GM18858 (cell line): ENCODE results near the gene GRID2.
"Not testable (repeated sequence)": the region's sequence is repeated elsewhere in the genome, so short reads cannot be mapped to it uniquely, and the experiment has no call there.

ENCODE experiments used
- ATAC-seq: cut with Tn5 transposase; IDR thresholded peaks from one replicate; pipeline ENCODE4 v1.9.1; 2021; ENCODE audit not compliant: unreplicated experiment

GRID2 gene

GRCh38 chr4:93646233-93646930 is 1342.6 kb downstream of the GRID2 start:
- ATAC-seq = peak; percentile 64

- no peak for ATAC-seq
Observed at GRCh38 chr4:93648258-93648657, 1344.5 kb downstream of the GRID2 start.

GRCh38 chr4:93649828-93650227 is 1346.1 kb downstream of the GRID2 start:
- no peak for ATAC-seq

GRCh38 chr4:93654211-93654610 is 1350.4 kb downstream of the GRID2 start:
- ATAC-seq = no peak

- peak; percentile 76 for ATAC-seq
Observed at GRCh38 chr4:93657527-93657926, 1353.8 kb downstream of the GRID2 start.

GRCh38 chr4:93658443-93658842 is 1354.7 kb downstream of the GRID2 start:
- ATAC-seq = no peak

GRCh38 chr4:93659629-93660028 is 1355.9 kb downstream of the GRID2 start:
- ATAC-seq = no peak

GRCh38 chr4:93660036-93660435 is 1356.3 kb downstream of the GRID2 start:
- ATAC-seq = no peak

- no peak for ATAC-seq
Observed at GRCh38 chr4:93670434-93670833, 1366.7 kb downstream of the GRID2 start.

GRCh38 chr4:93671093-93671492 is 1367.3 kb downstream of the GRID2 start:
- no peak for ATAC-seq

- ATAC-seq = not testable (repeated sequence)
Observed at GRCh38 chr4:93676937-93677336, 1373.2 kb downstream of the GRID2 start.

- no peak for ATAC-seq
Observed at GRCh38 chr4:93684571-93684970, 1380.8 kb downstream of the GRID2 start.

GRCh38 chr4:93687304-93687703 is 1383.5 kb downstream of the GRID2 start:
- no peak for ATAC-seq

- ATAC-seq = no peak
Observed at GRCh38 chr4:93688978-93689377, 1385.2 kb downstream of the GRID2 start.

- no peak for ATAC-seq
Observed at GRCh38 chr4:93693141-93693540, 1389.4 kb downstream of the GRID2 start.

- ATAC-seq = no peak
Observed at GRCh38 chr4:93698686-93699085, 1394.9 kb downstream of the GRID2 start.

GRCh38 chr4:93700571-93700970 is 1396.8 kb downstream of the GRID2 start:
- ATAC-seq = no peak

- ATAC-seq = peak; percentile 84
Observed at GRCh38 chr4:93710101-93710846, 1406.5 kb downstream of the GRID2 start.

GRCh38 chr4:93710847-93711430 is 1407.2 kb downstream of the GRID2 start:
- no peak for ATAC-seq

GRCh38 chr4:93718233-93718632 is 1414.5 kb downstream of the GRID2 start:
- no peak for ATAC-seq

- no peak for ATAC-seq
Observed at GRCh38 chr4:93719552-93719951, 1415.8 kb downstream of the GRID2 start.

GRCh38 chr4:93722446-93722845 is 1418.7 kb downstream of the GRID2 start:
- no peak for ATAC-seq
